HG02970 (cell line): ENCODE measurements around the gene SGO2.
"Not testable (repeated sequence)": the region's sequence is repeated elsewhere in the genome, so short reads cannot be mapped to it uniquely, and the experiment has no call there.

Experiments
- ATAC-seq: cut with Tn5 transposase; IDR thresholded peaks from one replicate; pipeline ENCODE4 v1.9.1; 2021; ENCODE audit warnings: mild to moderate bottlenecking, moderate library complexity, moderate number of reproducible peaks; ENCODE audit not compliant: unreplicated experiment, low FRiP score

The SGO2 gene

DNA sequence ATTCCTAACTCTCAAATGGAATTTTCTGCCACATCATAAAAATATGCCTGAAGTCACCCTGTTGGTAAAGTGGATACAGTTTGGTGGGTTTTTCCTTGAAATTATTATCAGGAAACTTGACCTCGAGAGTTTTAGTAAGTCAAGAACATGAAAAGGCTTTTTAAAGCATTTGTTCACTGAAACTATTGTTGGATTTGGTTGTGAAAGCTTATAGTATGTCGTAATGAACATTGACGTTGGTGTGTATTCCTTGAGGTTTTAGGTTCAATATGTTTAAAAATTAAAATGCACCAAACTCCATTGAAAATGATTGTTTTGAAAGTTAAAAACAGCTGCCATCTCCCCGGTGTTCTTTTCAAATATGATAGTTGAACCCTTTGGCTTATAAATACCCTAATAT lies 90.6 kb downstream of the SGO2 start:
- no peak for ATAC-seq

DNA sequence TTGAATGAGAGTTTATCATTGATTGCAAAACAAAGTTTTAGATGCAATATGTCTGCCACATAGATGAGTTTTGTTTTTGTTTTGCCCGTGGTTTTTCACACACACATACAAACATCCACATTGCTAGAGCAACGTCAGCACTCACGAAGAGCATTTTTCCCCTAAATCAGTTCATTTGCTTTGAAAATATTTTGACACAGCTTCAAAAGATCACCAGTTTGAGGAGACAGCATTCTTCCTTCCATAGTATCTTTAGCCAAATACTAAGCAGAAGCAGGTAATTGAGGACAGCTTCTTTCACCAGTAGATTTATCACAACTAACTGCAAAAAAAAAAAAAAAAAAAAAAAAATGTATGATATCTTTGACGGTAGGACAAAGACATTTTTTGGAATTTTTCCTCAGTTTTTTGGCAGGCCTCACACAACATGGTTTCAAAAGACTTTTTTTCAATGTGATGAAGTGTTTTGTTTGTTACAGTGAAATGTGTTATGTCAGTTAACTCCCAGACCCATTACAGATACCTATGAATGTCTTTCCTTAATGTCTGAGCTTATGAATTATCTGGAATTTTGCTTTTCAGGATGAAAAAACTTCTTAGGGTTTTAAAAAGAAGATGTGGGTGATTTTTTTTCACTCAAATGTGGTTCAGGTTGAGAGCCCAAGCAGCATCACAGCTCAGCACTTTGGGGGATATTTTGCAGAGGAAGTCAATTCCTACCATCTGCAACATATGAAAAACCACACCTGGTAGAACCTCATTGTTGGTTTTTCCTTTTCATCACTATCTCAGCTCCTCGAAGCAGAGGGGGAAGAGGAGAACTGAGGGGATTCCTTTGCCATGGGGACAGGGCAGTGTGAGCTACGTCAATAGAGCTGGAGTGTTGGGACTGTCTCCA lies 91.4 kb downstream of the SGO2 start:
- ATAC-seq, result no peak

DNA sequence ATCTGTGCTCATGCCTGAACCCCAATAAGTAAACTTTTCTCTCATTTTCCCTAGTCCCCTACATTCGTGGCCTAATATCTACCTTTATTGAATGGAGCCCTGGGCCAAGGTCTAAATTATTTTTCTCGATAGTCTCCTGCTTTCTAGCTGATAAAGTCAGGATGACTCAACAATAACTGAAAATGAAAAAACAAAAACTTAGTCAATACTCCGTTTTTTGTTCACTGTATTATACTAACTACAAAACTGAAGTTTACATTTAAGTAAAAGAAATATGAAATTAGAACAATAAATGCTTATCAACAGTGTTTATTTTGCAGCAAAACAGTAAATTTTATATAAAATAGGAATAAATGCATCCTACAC lies 92.0 kb downstream of the SGO2 start:
- ATAC-seq, result no peak

- no peak for ATAC-seq
These were observed 92.6 kb downstream of the SGO2 start for GRCh38 chr2:200618590-200619021.

DNA sequence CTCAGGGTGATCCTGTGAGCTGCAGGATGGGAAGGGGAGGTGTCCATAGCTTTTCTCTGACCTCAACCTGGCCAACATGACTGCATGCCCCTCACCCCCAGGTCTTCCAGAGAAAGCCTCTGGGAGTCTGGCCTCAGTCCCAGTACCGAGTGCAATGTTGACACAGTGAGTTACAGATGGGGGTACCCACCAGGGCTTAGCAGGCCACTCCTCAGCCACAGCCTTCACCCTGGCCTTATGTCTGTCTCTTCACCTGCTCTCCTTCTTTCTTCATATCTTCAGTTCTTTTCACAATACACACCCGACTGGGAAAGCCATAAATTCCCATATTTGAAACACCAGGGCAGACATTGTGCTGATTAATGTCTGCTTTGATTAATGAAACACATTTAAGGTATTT lies 93.3 kb downstream of the SGO2 start:
- ATAC-seq, result no peak

DNA sequence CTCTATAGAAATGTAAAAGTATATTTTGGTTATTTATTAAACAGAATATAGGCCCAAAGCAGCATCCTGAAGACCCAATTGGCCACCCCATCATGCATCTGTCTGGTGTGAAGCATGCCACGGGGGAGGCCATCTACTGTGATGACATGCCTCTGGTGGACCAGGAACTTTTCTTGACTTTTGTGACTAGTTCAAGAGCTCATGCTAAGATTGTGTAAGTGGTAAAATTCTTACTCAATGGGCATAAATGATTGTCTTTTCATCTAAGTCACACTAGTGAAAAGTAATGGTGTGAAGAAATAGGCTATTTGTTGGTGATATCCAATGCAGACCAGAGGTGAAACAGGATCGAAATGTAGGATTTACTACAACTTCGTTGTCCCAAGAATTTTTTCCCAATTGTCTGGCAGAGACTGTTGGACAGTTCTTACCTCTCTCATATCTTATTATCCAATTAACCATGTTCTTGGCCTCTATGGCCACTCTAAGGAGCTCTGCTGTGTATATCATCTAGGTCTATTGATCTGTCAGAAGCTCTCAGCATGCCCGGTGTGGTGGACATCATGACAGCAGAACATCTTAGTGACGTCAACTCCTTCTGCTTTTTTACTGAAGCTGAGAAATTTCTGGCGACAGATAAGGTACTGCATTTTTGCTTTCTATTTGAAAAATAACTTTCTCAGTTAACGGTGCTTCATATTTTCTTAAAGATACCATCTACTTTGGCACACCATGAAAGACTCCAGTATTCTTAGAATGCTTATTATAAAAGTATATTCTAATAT lies 94.8 kb downstream of the SGO2 start:
- ATAC-seq, result no peak

GRCh38 chr2:200622106-200622505 lies 96.1 kb downstream of the SGO2 start:
- no peak for ATAC-seq

GRCh38 chr2:200624026-200624425 lies 98.0 kb downstream of the SGO2 start:
- ATAC-seq, result no peak

DNA sequence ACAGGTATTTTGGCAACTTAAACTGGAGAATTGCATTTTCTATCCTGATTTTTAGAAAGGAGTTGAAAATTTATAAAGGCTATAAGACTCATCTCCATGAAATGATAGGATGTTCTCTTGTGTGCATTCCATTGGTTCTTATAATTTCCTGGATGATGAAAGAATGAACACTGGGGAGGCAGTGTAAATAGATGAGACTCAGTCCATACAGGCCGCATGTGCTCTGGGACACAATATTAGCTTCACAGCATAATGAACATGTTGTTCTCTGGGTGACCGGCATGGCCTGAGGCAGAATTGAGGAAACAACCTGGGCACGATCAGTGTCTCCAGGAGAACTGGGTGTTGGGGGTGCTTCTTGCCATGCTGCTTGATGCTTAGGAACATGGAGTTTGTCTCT lies 98.7 kb downstream of the SGO2 start:
- no peak for ATAC-seq

- ATAC-seq, result no peak
These were observed 99.3 kb downstream of the SGO2 start for GRCh38 chr2:200625282-200625681.

DNA sequence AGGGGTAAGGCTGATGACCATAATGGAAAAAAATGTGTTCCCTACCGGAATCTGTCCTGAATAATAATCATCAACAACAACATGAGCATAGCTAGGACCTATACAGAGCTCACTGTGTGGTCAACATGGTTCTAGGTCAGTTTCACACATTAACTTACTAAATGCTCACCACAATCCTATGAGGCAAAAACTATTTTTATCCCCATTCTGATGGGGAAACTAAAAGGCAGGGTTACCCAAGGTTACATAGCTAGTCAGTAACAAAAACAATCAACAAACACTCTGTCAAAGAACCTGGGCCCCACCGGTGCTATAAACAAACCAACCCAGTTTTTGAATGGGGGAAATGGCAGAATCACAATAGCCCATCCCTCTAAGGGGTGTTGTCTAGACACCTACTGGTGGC lies 100.0 kb downstream of the SGO2 start:
- ATAC-seq, result no peak

DNA sequence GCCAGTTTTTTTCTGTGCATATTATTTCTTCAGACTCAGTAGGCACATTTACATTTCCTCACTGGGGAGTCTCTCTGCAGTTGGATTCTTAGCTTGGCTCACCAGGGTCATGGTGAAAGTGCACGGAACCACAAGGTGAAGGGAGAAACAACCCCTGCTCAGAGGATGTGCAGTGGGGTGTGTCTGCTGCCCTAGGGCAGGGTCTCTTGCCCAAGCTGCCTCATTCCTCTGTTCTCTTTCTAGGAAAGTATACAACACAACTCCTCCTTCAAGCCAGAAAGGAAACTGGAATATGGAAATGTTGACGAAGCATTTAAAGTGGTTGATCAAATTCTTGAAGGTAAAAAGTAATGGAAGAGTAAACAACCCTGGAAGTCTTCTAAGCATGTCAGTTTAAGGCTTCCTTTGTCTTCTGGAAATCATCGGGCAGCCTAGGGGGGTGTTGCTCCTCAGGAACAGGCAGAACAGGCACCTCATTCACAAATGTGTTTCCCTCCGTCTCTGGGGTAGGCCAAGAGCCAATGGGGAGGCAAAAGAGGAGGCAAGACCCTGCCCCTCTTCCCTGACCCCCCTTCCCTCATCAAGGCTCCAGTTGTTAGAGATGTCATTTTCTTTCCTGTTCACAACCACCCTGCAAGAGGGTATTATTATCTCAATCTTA lies 101.2 kb downstream of the SGO2 start:
- no peak for ATAC-seq

GRCh38 chr2:200628461-200628860 lies 102.5 kb downstream of the SGO2 start:
- not testable (repeated sequence) for ATAC-seq

DNA sequence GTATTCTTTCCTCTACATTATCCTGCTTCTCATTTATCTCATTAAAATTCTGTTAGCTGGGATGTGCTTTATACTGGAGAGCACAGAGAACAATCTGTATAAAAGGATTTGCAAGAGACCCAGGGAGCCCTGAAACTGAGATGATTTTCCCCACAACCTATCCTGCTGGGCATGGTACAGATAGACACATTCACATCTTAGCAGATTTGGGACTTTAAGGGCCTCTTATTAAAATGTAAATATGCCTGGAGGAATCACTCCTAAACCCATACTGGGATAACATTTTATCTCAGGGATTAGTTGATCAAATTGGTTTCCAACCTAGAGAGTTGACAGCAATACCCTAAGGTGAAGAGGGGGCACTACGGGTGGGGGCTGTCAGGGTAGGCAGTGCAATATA lies 105.3 kb downstream of the SGO2 start:
- ATAC-seq, result no peak
